A549 treated with AZD2906 at 1 μM for 4 hours (cell line): ENCODE measurements around the gene POTEC. TPM values are rescaled to one million over a fixed set of nuclear protein-coding genes. Genes with fewer than 3 reads are reported as not detected.

Source experiments
- total RNA-seq: library from RNA; stranded (reverse); fragments of 200-300 nt; extraction: Qiagen RNA extraction; gene quantifications from 5 replicates; pipeline ENCODE4 v1.2.3, GENCODE V29; 2022

POTEC gene
- total RNA-seq: not detected in 5 replicates

GRCh38 chr18:14543446-14543964 is at the start of gene POTEC:
Gene POTEC, minus strand, starts transcription at chr18:14543600. Its CDS starts 454 bp downstream, at chr18:14543146.

Other genes starting within 250 kb of the POTEC start
- gene ANKRD30B, start 204.6 kb upstream of the POTEC start, total RNA-seq: not detected in 5 replicates